ENCODE measurements around the gene SLC25A42. TPM values are rescaled to one million over a fixed set of nuclear protein-coding genes. Genes with fewer than 3 reads are reported as not detected.
"Not testable (repeated sequence)": the region's sequence is repeated elsewhere in the genome, so short reads cannot be mapped to it uniquely, and the experiment has no call there.

Gene SLC25A42
- total RNA-seq, 2 donors from 2014 or later: 10.3 to 14.4 TPM

DNA sequence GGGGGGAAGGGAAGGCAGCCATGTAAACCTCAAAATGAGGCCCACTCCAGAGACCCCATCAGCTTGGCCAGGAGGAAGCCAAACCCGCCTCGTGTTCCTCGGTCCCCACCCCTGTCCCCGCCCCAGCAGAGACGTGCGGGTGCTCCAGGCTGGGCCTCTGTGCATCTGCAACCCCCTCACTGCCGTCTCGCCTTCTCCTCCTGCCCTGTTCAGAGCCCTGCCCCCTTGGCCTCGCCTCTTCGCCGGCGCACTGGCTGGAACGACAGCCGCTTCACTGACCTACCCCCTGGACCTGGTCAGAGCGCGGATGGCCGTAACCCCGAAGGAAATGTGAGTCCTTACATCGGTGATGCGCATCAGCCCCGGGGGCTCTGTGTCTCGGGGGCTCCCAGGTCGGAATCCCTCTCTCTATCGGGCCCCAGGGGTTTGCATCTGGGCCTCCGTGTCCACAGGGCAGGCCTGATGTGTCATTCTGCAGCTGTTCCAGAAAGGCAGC lies 42.3 kb downstream of the SLC25A42 start:
- Histone ChIP-seq H3K36me3 (no peaks in the 10 kb centered on the region), H3K27ac (no peak overlapping the region), H3K27me3 (no peaks in the 10 kb centered on the region), H3K4me1 (peaks cover 0 to 10% of the 10 kb centered on the region in 2 donors), H3K4me3 (peak overlapping the region; percentile 32 to 38), H3K9me3 (no peaks in the 10 kb centered on the region)
- no peak for DNase-seq (ENCODE audit: low spot score)
- no peak for TF ChIP-seq CTCF (IDR thresholded peaks at IDR 0.05)

GRCh38 chr19:19106938-19107337 lies 43.1 kb downstream of the SLC25A42 start:
- not testable (repeated sequence) for H3K27me3 ChIP-seq; DNase-seq (ENCODE audit: low spot score)

DNA sequence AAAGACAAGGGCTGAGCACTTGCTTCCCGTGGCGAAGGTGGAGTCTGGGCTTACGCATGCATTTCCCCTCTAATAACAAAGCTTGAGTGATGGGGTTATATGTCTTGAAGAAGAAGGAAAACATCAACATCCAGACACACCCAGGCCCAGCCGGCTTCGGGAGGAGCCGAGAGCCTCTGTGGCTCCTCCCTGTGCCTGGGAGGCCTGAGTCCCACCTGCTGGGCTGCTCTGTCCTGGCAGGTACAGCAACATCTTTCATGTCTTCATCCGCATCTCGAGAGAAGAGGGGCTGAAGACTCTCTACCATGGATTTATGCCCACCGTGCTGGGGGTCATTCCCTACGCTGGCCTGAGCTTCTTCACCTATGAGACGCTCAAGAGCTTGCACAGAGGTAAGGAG lies 43.9 kb downstream of the SLC25A42 start:
- H3K9me3 ChIP-seq: no peaks in the 10 kb centered on the region
- no peaks in the 10 kb centered on the region for H3K27me3 ChIP-seq
- H3K4me1 ChIP-seq: peaks cover 0 to 10% of the 10 kb centered on the region in 2 donors
- H3K36me3 ChIP-seq: no peaks in the 10 kb centered on the region
- H3K27ac ChIP-seq: no peak overlapping the region
- H3K4me3 ChIP-seq: no peak overlapping the region
- DNase-seq (ENCODE audit: low spot score): no peak
- no peak for TF ChIP-seq CTCF (IDR thresholded peaks at IDR 0.05)

More at GRCh38 chr19:19106938-19107337, 43.1 kb downstream of the SLC25A42 start:
- H3K27ac ChIP-seq, H3K4me3 ChIP-seq, H3K36me3 ChIP-seq, H3K9me3 ChIP-seq: not testable (repeated sequence)
- H3K4me1 ChIP-seq: peaks cover 0 to 10% of the 10 kb centered on the region in 2 donors

DNA sequence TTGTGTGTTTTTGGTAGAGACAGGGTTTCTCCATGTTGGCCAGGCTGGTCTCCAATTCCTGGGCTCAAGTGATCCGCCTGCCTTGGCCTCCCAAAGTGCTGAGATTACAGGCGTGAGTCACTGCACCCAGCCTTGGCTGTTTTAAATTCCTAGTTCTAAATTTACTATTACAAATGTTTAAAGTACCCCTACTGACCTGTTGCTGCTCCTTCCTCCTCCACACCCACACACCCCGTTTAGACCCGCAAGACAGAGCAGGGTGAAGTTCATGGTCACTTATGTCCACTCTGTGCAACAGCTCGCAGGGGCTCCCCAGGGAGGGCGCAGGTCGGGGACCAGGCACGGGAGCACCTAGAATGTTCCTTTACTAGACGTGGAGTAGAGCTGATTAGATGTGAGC lies 45.8 kb downstream of the SLC25A42 start:
- no peak for TF ChIP-seq CTCF (IDR thresholded peaks at IDR 0.05)
- Histone ChIP-seq H3K4me3 (no peak overlapping the region), H3K27ac (no peak overlapping the region), H3K4me1 (peaks cover 0 to 10% of the 10 kb centered on the region in 2 donors), H3K36me3 (no peaks in the 10 kb centered on the region), H3K9me3 (no peaks in the 10 kb centered on the region), H3K27me3 (no peaks in the 10 kb centered on the region)
- DNase-seq (ENCODE audit: low spot score): no peak

DNA sequence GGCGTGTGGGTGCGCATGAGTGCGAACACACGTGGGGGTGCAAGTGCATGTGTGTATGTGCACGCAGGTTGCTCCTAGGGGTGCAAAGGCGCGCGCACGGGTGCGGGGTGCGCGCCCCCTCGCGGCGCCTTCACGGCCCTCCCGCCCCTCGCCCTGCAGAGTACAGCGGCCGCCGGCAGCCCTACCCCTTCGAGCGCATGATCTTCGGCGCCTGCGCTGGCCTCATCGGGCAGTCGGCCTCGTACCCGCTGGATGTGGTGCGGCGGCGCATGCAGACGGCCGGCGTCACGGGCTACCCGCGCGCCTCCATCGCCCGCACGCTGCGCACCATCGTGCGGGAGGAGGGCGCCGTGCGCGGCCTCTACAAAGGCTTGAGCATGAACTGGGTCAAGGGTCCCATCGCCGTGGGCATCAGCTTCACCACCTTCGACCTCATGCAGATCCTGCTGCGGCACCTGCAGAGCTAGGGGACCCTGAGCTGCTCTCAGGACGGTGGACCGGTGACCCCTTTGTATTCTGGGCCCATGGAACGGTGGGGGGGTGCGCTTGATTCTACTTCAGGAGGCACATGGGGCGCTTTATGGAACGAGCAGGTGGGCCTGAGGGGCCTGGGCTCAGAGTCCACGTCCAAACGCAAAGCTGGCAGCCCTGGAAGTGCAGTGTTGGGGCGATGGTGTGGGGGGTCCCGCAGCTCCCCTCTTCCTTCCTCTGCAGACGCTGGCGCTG lies 46.8 kb downstream of the SLC25A42 start:
- no peak for DNase-seq (ENCODE audit: low spot score)
- Histone ChIP-seq H3K4me1 (peaks cover 0 to 10% of the 10 kb centered on the region in 2 donors), H3K36me3 (no peaks in the 10 kb centered on the region), H3K4me3 (no peak overlapping the region), H3K9me3 (no peaks in the 10 kb centered on the region), H3K27me3 (no peaks in the 10 kb centered on the region), H3K27ac (no peak overlapping the region)
- TF ChIP-seq CTCF (IDR thresholded peaks at IDR 0.05): peak in 1 of 2 donors; percentile 59

- peaks cover 0 to 10% of the 10 kb centered on the region in 2 donors for H3K4me1 ChIP-seq
- H3K9me3 ChIP-seq: no peaks in the 10 kb centered on the region
- DNase-seq (ENCODE audit: low spot score): no peak
- H3K36me3 ChIP-seq: no peaks in the 10 kb centered on the region
- H3K27me3 ChIP-seq: no peaks in the 10 kb centered on the region
- TF ChIP-seq CTCF (IDR thresholded peaks at IDR 0.05): no peak
- no peak overlapping the region for H3K27ac ChIP-seq
- no peak overlapping the region for H3K4me3 ChIP-seq
These were observed 47.5 kb downstream of the SLC25A42 start for GRCh38 chr19:19111136-19111835.

Data from right atrium auricular region (tissue), 2 donors.